Measurements from ENCODE around the gene PARVA. TPM values are rescaled to one million over a fixed set of nuclear protein-coding genes. Genes with fewer than 3 reads are reported as not detected.

PARVA gene
- total RNA-seq, 1 experiment from 2014 or later, result 29.1 TPM

DNA sequence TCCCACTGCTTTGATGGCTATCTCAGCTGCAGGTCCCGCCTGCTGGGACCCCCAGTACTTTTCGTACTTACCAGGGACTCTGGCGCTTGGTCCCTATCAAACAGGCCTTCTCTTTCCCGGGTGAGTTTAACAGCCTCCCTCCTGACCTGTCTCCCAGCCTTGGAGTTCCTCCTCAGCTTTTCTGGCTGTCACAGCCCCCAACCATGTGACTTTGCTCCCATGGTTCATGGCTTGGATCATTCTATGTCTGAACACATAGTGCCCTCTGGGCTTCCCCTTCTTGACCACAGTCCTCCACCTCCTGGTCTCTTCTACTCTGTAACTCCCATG is 56.9 kb downstream of the PARVA start:
- Histone ChIP-seq H3K27ac (ENCODE audit: low read length) (no peak overlapping the region), H3K27me3 (ENCODE audit: control insufficient read depth, insufficient read depth, low read length) (no peaks in the 10 kb centered on the region), H3K36me3 (ENCODE audit: control insufficient read depth, insufficient read depth, low read length) (no peaks in the 10 kb centered on the region), H3K9me3 (ENCODE audit: control insufficient read depth, insufficient read depth, low read depth, low read length) (no peaks in the 10 kb centered on the region), H3K4me1 (ENCODE audit: control insufficient read depth, insufficient read depth, low read length) (no peaks in the 10 kb centered on the region), H3K4me3 (ENCODE audit: low read depth in 2 of 2, low read length in 2 of 2) (no peak overlapping the region)
- intact Hi-C loops (cut with micrococcal nuclease; ENCODE audit: unreplicated experiment), result no loop called here
- ChIA-PET POLR2A (no interaction called here), CTCF (no interaction called here)
- in situ Hi-C loops (cut with HindIII; ENCODE audit: low pct_unique_long_range_greater_than_20kb, low sequenced_read_pairs), result no loop called here
- ATAC-seq (no peak), DNase-seq (ENCODE audit: low read depth, low spot score) (no peak)
- no TSS peak for BruUV-seq (replicated peaks)
- TF ChIP-seq TCF7L2 (IDR thresholded peaks at IDR 0.05; ENCODE audit: low read depth, low read length) (no peak), POLR2AphosphoS5 (IDR thresholded peaks at IDR 0.05; ENCODE audit: low read depth, low read length) (no peak), CTCF (IDR thresholded peaks at IDR 0.05) (no peak), SIN3A (IDR thresholded peaks at IDR 0.05; ENCODE audit: borderline replicate concordance, insufficient read depth, low read depth, low read length) (no peak)
- TF ChIP-seq, protein P1, sequence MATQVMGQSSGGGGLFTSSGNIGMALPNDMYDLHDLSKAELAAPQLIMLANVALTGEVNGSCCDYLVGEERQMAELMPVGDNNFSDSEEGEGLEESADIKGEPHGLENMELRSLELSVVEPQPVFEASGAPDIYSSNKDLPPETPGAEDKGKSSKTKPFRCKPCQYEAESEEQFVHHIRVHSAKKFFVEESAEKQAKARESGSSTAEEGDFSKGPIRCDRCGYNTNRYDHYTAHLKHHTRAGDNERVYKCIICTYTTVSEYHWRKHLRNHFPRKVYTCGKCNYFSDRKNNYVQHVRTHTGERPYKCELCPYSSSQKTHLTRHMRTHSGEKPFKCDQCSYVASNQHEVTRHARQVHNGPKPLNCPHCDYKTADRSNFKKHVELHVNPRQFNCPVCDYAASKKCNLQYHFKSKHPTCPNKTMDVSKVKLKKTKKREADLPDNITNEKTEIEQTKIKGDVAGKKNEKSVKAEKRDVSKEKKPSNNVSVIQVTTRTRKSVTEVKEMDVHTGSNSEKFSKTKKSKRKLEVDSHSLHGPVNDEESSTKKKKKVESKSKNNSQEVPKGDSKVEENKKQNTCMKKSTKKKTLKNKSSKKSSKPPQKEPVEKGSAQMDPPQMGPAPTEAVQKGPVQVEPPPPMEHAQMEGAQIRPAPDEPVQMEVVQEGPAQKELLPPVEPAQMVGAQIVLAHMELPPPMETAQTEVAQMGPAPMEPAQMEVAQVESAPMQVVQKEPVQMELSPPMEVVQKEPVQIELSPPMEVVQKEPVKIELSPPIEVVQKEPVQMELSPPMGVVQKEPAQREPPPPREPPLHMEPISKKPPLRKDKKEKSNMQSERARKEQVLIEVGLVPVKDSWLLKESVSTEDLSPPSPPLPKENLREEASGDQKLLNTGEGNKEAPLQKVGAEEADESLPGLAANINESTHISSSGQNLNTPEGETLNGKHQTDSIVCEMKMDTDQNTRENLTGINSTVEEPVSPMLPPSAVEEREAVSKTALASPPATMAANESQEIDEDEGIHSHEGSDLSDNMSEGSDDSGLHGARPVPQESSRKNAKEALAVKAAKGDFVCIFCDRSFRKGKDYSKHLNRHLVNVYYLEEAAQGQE (IDR thresholded peaks at IDR 0.05; ENCODE audit: insufficient read depth in 1 of 2, low read depth in 2 of 2, low read length in 1 of 2), result no peak

GRCh38 chr11:12435264-12435663 is 57.9 kb downstream of the PARVA start:
- DNase-seq (ENCODE audit: low read depth, low spot score), result no peak
- Histone ChIP-seq H3K27ac (ENCODE audit: low read length) (no peak overlapping the region), H3K27me3 (ENCODE audit: control insufficient read depth, insufficient read depth, low read length) (no peaks in the 10 kb centered on the region), H3K36me3 (ENCODE audit: control insufficient read depth, insufficient read depth, low read length) (no peaks in the 10 kb centered on the region), H3K9me3 (ENCODE audit: control insufficient read depth, insufficient read depth, low read depth, low read length) (no peaks in the 10 kb centered on the region), H3K4me1 (ENCODE audit: control insufficient read depth, insufficient read depth, low read length) (no peaks in the 10 kb centered on the region), H3K4me3 (ENCODE audit: low read depth in 2 of 2, low read length in 2 of 2) (no peak overlapping the region)
- in situ Hi-C loops (cut with HindIII; ENCODE audit: low pct_unique_long_range_greater_than_20kb, low sequenced_read_pairs), result no loop called here
- intact Hi-C loops (cut with micrococcal nuclease; ENCODE audit: unreplicated experiment), result no loop called here
- no TSS peak for BruUV-seq (replicated peaks)
- POLR2A ChIA-PET, result no interaction called here
- no peak for ATAC-seq
- TF ChIP-seq TCF7L2 (IDR thresholded peaks at IDR 0.05; ENCODE audit: low read depth, low read length) (no peak), SIN3A (IDR thresholded peaks at IDR 0.05; ENCODE audit: borderline replicate concordance, insufficient read depth, low read depth, low read length) (no peak), POLR2AphosphoS5 (IDR thresholded peaks at IDR 0.05; ENCODE audit: low read depth, low read length) (no peak), CTCF (IDR thresholded peaks at IDR 0.05) (no peak)
- TF ChIP-seq, protein P1 (IDR thresholded peaks at IDR 0.05; ENCODE audit: insufficient read depth in 1 of 2, low read depth in 2 of 2, low read length in 1 of 2), result no peak
- CTCF ChIA-PET, result no interaction called here

Data from Panc1 (cell line).